SH-SY5Y (cell line): ENCODE results near the gene AVP.

Source experiments
- GATA2 ChIP-seq: IDR thresholded peaks from 2 replicates; pipeline ENCODE4 v1.6.1; 2011; ENCODE audit warnings: mild to moderate bottlenecking, low read depth, low read length
- GATA3 ChIP-seq: IDR thresholded peaks from 2 replicates; pipeline ENCODE4 v1.6.1; 2011; ENCODE audit warnings: low read depth, mild to moderate bottlenecking, low read length, moderate library complexity

GRCh38 chr20:3109350-3110302 lies 25.1 kb upstream of the AVP start:
- TF ChIP-seq GATA2, result no peak
- no peak for TF ChIP-seq GATA3
